Keratinocyte (primary cell): Measurements from ENCODE around the gene ATXN2L. TPM values are rescaled to one million over a fixed set of nuclear protein-coding genes. Genes with fewer than 3 reads are reported as not detected.

Experiments
- DNase-seq: peaks from one replicate; pipeline ENCODE4 v3.0.0-alpha.2; 2011; ENCODE audit warnings: low read depth, missing footprints, low spot score
- FAIRE-seq: peaks from 2 replicates; lab custom pipeline; 2011; peaks lifted over from hg19 to GRCh38; lab: Jason Lieb, UNC
- H2AFZ ChIP-seq: 2 replicates; pipeline ENCODE4 v1.6.0; 2012; ENCODE audit warnings: low read length, control low read depth, inconsistent platforms; ENCODE audit not compliant: control insufficient read depth
- H3K27ac ChIP-seq: 2 replicates; pipeline ENCODE4 v1.5.1; 2011; ENCODE audit warnings: low read length; ENCODE audit not compliant: control insufficient read depth, insufficient read depth
- H3K27me3 ChIP-seq: 3 replicates; pipeline ENCODE4 v1.6.0; 2011; ENCODE audit warnings: low read length; ENCODE audit not compliant: control insufficient read depth, insufficient read depth; ENCODE audit errors: extremely low read depth
- H3K36me3 ChIP-seq, 2 experiments: 2 replicates in 1 of 2; 3 replicates in 1 of 2; pipeline ENCODE4 v1.5.1; 2011; ENCODE audit warnings: low read length in 2 of 2, mild to moderate bottlenecking in 1 of 2; ENCODE audit not compliant: control insufficient read depth in 2 of 2, insufficient read depth in 2 of 2; ENCODE audit errors: extremely low read depth in 1 of 2
- H3K4me1 ChIP-seq: 3 replicates; pipeline ENCODE4 v1.5.1; 2011; ENCODE audit warnings: low read length; ENCODE audit not compliant: control insufficient read depth, insufficient read depth; ENCODE audit errors: extremely low read depth
- H3K4me2 ChIP-seq: 3 replicates; pipeline ENCODE4 v1.6.0; 2011; ENCODE audit warnings: low read depth, low read length; ENCODE audit not compliant: control insufficient read depth, insufficient read depth; ENCODE audit errors: extremely low read depth
- H3K4me3 ChIP-seq, 3 experiments: fragments of 200-600 bp in 1 of 3; sonication (generic) in 1 of 3; 2 replicates in 2 of 3; 3 replicates in 1 of 3; pipeline ENCODE4 v1.5.1; 2011 to 2016; ENCODE audit warnings: low read length in 3 of 3, mild to moderate bottlenecking in 3 of 3, control low read depth in 2 of 3, inconsistent platforms in 1 of 3, low read depth in 1 of 3, mixed read lengths in 1 of 3, mixed run types in 1 of 3, moderate library complexity in 1 of 3; ENCODE audit not compliant: control insufficient read depth in 2 of 3, insufficient read depth in 2 of 3; ENCODE audit errors: extremely low read depth in 1 of 3
- H3K79me2 ChIP-seq: 2 replicates; pipeline ENCODE4 v1.6.0; 2012; ENCODE audit warnings: low read length; ENCODE audit not compliant: control insufficient read depth, insufficient read depth
- H3K9ac ChIP-seq: 3 replicates; pipeline ENCODE4 v1.6.0; 2011; ENCODE audit warnings: low read length; ENCODE audit not compliant: control insufficient read depth, insufficient read depth; ENCODE audit errors: extremely low read depth
- H3K9me1 ChIP-seq: 3 replicates; pipeline ENCODE4 v1.6.0; 2011; ENCODE audit warnings: low read length; ENCODE audit not compliant: control insufficient read depth, insufficient read depth; ENCODE audit errors: extremely low read depth
- H3K9me3 ChIP-seq: 2 replicates; pipeline ENCODE4 v1.5.1; 2012; ENCODE audit warnings: low read depth, low read length; ENCODE audit not compliant: control insufficient read depth
- H4K20me1 ChIP-seq: 3 replicates; pipeline ENCODE4 v1.6.0; 2011; ENCODE audit warnings: low read length; ENCODE audit not compliant: control insufficient read depth, insufficient read depth; ENCODE audit errors: extremely low read depth
- CTCF ChIP-seq, 3 experiments: IDR thresholded peaks in 1 of 3; conservative IDR thresholded peaks in 1 of 3; optimal IDR thresholded peaks in 1 of 3; 2 replicates in 2 of 3; 3 replicates in 1 of 3; pipeline versions ENCODE3 to v1.5.1; 2011; ENCODE audit warnings: low read length in 3 of 3, mild to moderate bottlenecking in 3 of 3, moderate library complexity in 2 of 3, control low read depth in 1 of 3, inconsistent platforms in 1 of 3; ENCODE audit not compliant: insufficient read depth in 2 of 3; ENCODE audit errors: extremely low read depth in 1 of 3
- EZH2 ChIP-seq: IDR thresholded peaks from one replicate; pipeline ENCODE4 v1.6.1; 2012; ENCODE audit warnings: inconsistent platforms, mild to moderate bottlenecking, low read length, moderate library complexity
- dilution Hi-C: fragments of 300-500 bp; cut with MboI; formaldehyde crosslinking; loops from one replicate; pipeline ENCODE4 v1.7.0; 2020; ENCODE audit warnings: low sequenced_read_pairs; ENCODE audit not compliant: extremely low pct_ligation_motif_present
- polyA plus RNA-seq, 5 experiments: library from polyadenylated mRNA; depleted of rRNA in 3 of 5; stranded (reverse) in 3 of 5; stranded (forward) in 1 of 5; unstranded in 1 of 5; fragments of >200 nt; gene quantifications; 1 replicate in 1 of 5; 2 replicates in 3 of 5; 3 replicates in 1 of 5; pipeline versions ENCODE4 v1.2.1 to v1.2.3, GENCODE V29; 2011 to 2012; ENCODE audit warnings: missing spikeins in 2 of 5, low read depth in 1 of 5, low replicate concordance in 1 of 5

The ATXN2L gene
- polyA plus RNA-seq, 1 donor (not counting 4 experiments of a cell fraction or from before 2014, with no cell fraction given) = 11.8 TPM

- Histone ChIP-seq H3K9me1 (no peaks in the 10 kb centered on the region), H3K4me3 (no peak overlapping the region), H4K20me1 (no peaks in the 10 kb centered on the region), H3K36me3 (peaks cover 40 to 43% of the 10 kb centered on the region in 2 experiments), H3K79me2 (peaks cover 5% of the 10 kb centered on the region), H3K4me2 (no peak overlapping the region), H3K27ac (no peak overlapping the region), H2AFZ (no peak overlapping the region), H3K4me1 (no peaks in the 10 kb centered on the region), H3K27me3 (no peaks in the 10 kb centered on the region), H3K9ac (no peak overlapping the region), H3K9me3 (no peaks in the 10 kb centered on the region)
- TF ChIP-seq EZH2 (no peak), CTCF (optimal IDR thresholded peaks at IDR 0.05 in 1 of 3, IDR thresholded peaks at IDR 0.05 in 1 of 3, conservative IDR thresholded peaks at IDR 0.05 in 1 of 3; ENCODE audit: extremely low read depth in 1 of 3, insufficient read depth in 2 of 3, low read length in 3 of 3) (no peak)
- DNase-seq (no peak), FAIRE-seq (no peak)
- dilution Hi-C loops = no loop called here
These were observed 15.1 kb downstream of the ATXN2L start for GRCh38 chr16:28837672-28838557.

GRCh38 chr16:28838558-28838918, 15.7 kb downstream of the ATXN2L start:
- Histone ChIP-seq H3K4me1 (no peaks in the 10 kb centered on the region), H3K79me2 (peaks cover under 1% of the 10 kb centered on the region), H3K9me3 (no peaks in the 10 kb centered on the region), H3K27ac (no peak overlapping the region), H3K4me3 (no peak overlapping the region), H3K36me3 (peaks cover 39 to 42% of the 10 kb centered on the region in 2 experiments), H4K20me1 (no peaks in the 10 kb centered on the region), H3K9me1 (no peaks in the 10 kb centered on the region), H3K9ac (no peak overlapping the region), H3K4me2 (no peak overlapping the region), H2AFZ (no peak overlapping the region), H3K27me3 (no peaks in the 10 kb centered on the region)
- FAIRE-seq (no peak), DNase-seq (no peak)
- TF ChIP-seq EZH2 = no peak
- no peak for TF ChIP-seq CTCF (optimal IDR thresholded peaks at IDR 0.05 in 1 of 3, IDR thresholded peaks at IDR 0.05 in 1 of 3, conservative IDR thresholded peaks at IDR 0.05 in 1 of 3; ENCODE audit: extremely low read depth in 1 of 3, insufficient read depth in 2 of 3, low read length in 3 of 3)
- dilution Hi-C loops = no loop called here
